Gastroesophageal sphincter (tissue), 4 donors: ENCODE results near the gene ACOX1. TPM values are rescaled to one million over a fixed set of nuclear protein-coding genes. Genes with fewer than 3 reads are reported as not detected.

Source experiments
- ATAC-seq: fragments of 150-250 bp; one replicate; pipeline ENCODE4 v1.9.1; 2016; ENCODE audit warnings: mild to moderate bottlenecking, moderate library complexity
- H3K27ac ChIP-seq, 4 donors: fragments of 200-600 bp; sonication (generic) in 3 of 4; 1 replicate in 3 of 4; 2 replicates in 1 of 4; pipeline ENCODE4 v1.5.1; 2016 to 2019
- H3K27me3 ChIP-seq: fragments of 200-600 bp; sonication (generic); one replicate; pipeline ENCODE4 v1.5.1; 2019
- H3K36me3 ChIP-seq, 2 donors: fragments of 200-600 bp; sonication (generic); one replicate each; pipeline ENCODE4 v1.5.1; 2019; ENCODE audit warnings: control low read depth in 1 of 2
- H3K4me1 ChIP-seq, 3 donors: fragments of 200-600 bp; sonication (generic); 1 replicate in 2 of 3; 2 replicates in 1 of 3; pipeline ENCODE4 v1.5.1; 2016 to 2019; ENCODE audit warnings: control low read depth in 2 of 3
- H3K4me3 ChIP-seq, 2 donors: fragments of 200-600 bp; sonication (generic); one replicate each; pipeline ENCODE4 v1.5.1; 2019; ENCODE audit warnings: mild to moderate bottlenecking in 1 of 2, moderate library complexity in 1 of 2
- H3K9me3 ChIP-seq, 3 donors: fragments of 200-600 bp; sonication (generic); one replicate each; pipeline ENCODE4 v1.5.1; 2017 to 2019; ENCODE audit warnings: control low read depth in 2 of 3
- CTCF ChIP-seq, 4 experiments: fragments of 200-600 bp in 2 of 4; fragments of 450-650 bp in 2 of 4; sonication (generic) in 1 of 4; IDR thresholded peaks; one replicate each; pipeline ENCODE4 v1.5.1; 2017 to 2019; ENCODE audit warnings: antibody characterized with exemption in 4 of 4, mild to moderate bottlenecking in 2 of 4, moderate library complexity in 2 of 4
- EP300 ChIP-seq: sonication (generic); formaldehyde crosslinking; IDR thresholded peaks from one replicate; pipeline ENCODE4 v1.6.1; 2017; ENCODE audit warnings: antibody characterized with exemption, mild to moderate bottlenecking
- POLR2A ChIP-seq, 2 donors: fragments of 450-650 bp; IDR thresholded peaks; one replicate each; pipeline ENCODE4 v1.6.1; 2017; ENCODE audit warnings: antibody characterized with exemption in 2 of 2, mild to moderate bottlenecking in 2 of 2, moderate library complexity in 1 of 2
- POLR2AphosphoS5 ChIP-seq: sonication (generic); formaldehyde crosslinking; IDR thresholded peaks from one replicate; pipeline ENCODE4 v1.6.1; 2017; ENCODE audit warnings: antibody characterized with exemption
- WGBS, 2 donors: methylation state at CpG; one replicate each; pipeline ENCODE4 v1.1.5; 2018; ENCODE audit warnings: low coverage in 1 of 2; 5-methylcytosine and 5-hydroxymethylcytosine counted together
- total RNA-seq, 4 donors: library from RNA; depleted of rRNA; stranded (reverse); fragments of >200 nt; gene quantifications; one replicate each; pipeline ENCODE4 v1.1.0, GENCODE V29; 2016

ACOX1 gene
- total RNA-seq, 4 donors from 2014 or later, result 45.9 to 63.4 (median 54.2) TPM

GRCh38 chr17:75913537-75914210 is 65.3 kb downstream of the ACOX1 start:
- WGBS, 2 donors, result 100% methylated on average over 1 of the region's 32 CpGs; no CpG with 5 or more reads in 1 of the 2 donors

GRCh38 chr17:75910699-75911098 is 68.3 kb downstream of the ACOX1 start:
- H3K4me1 ChIP-seq, result peaks cover 0 to 2% (median 0%) of the 10 kb centered on the region in 3 donors
- no peak overlapping the region for H3K4me3 ChIP-seq
- TF ChIP-seq POLR2A (IDR thresholded peaks at IDR 0.05) (no peak), POLR2AphosphoS5 (no peak), EP300 (no peak), CTCF (IDR thresholded peaks at IDR 0.05) (no peak)
- 100% methylated on average over 1 of the region's 6 CpGs; no CpG with 5 or more reads in 1 of the 2 donors for WGBS, 2 donors
- no peaks in the 10 kb centered on the region for H3K9me3 ChIP-seq
- no peaks in the 10 kb centered on the region for H3K27me3 ChIP-seq
- H3K27ac ChIP-seq, result no peak overlapping the region
- H3K36me3 ChIP-seq, result peaks cover 0 to 36% of the 10 kb centered on the region in 2 donors
- ATAC-seq, result no peak

More at GRCh38 chr17:75913537-75914210, 65.3 kb downstream of the ACOX1 start:
- Histone ChIP-seq H3K4me3 (no peak overlapping the region), H3K36me3 (peaks cover 0 to 56% of the 10 kb centered on the region in 2 donors), H3K27me3 (no peaks in the 10 kb centered on the region), H3K27ac (no peak overlapping the region), H3K4me1 (no peaks in the 10 kb centered on the region), H3K9me3 (no peaks in the 10 kb centered on the region)
- no peak for ATAC-seq
- TF ChIP-seq EP300 (no peak), POLR2A (IDR thresholded peaks at IDR 0.05) (no peak), CTCF (IDR thresholded peaks at IDR 0.05) (no peak), POLR2AphosphoS5 (no peak)

- H3K4me1 ChIP-seq, result peaks cover 0 to 9% (median 0%) of the 10 kb centered on the region in 3 donors
- H3K36me3 ChIP-seq, result peaks cover 0 to 31% of the 10 kb centered on the region in 2 donors
- H3K27me3 ChIP-seq, result no peaks in the 10 kb centered on the region
- WGBS, 2 donors, result 60 to 83% methylated on average over 1 to 4 of the region's 11 CpGs
- ATAC-seq, result no peak
- no peaks in the 10 kb centered on the region for H3K9me3 ChIP-seq
- no peak overlapping the region for H3K4me3 ChIP-seq
- H3K27ac ChIP-seq, result no peak overlapping the region
- no peak for TF ChIP-seq POLR2A (IDR thresholded peaks at IDR 0.05)
- no peak for TF ChIP-seq EP300
- no peak for TF ChIP-seq POLR2AphosphoS5
- no peak for TF ChIP-seq CTCF (IDR thresholded peaks at IDR 0.05)
These were observed 69.1 kb downstream of the ACOX1 start for GRCh38 chr17:75909812-75910274.

GRCh38 chr17:75909051-75909811 is 69.7 kb downstream of the ACOX1 start:
- 90 to 100% methylated on average over 1 to 3 of the region's 14 CpGs for WGBS, 2 donors
- H3K27ac ChIP-seq, result no peak overlapping the region
- TF ChIP-seq CTCF (IDR thresholded peaks at IDR 0.05), result no peak
- TF ChIP-seq POLR2A (IDR thresholded peaks at IDR 0.05), result no peak
- no peak for TF ChIP-seq EP300
- no peak for TF ChIP-seq POLR2AphosphoS5

More at GRCh38 chr17:75909051-75909811, 69.7 kb downstream of the ACOX1 start:
- ATAC-seq, result no peak
- Histone ChIP-seq H3K9me3 (no peaks in the 10 kb centered on the region), H3K27me3 (no peaks in the 10 kb centered on the region), H3K4me1 (peaks cover 0 to 11% (median under 1%) of the 10 kb centered on the region in 3 donors), H3K4me3 (no peak overlapping the region), H3K36me3 (peaks cover 0 to 25% of the 10 kb centered on the region in 2 donors)
